CD14-positive monocyte (primary cell): ENCODE results near the gene TSHZ3. TPM values are rescaled to one million over a fixed set of nuclear protein-coding genes. Genes with fewer than 3 reads are reported as not detected.

Experiments used
- DNase-seq, 3 donors: peaks; one replicate each; pipeline ENCODE4 v3.0.0-alpha.2; 2011 to 2022
- H2AFZ ChIP-seq: 2 replicates; pipeline ENCODE4 v1.6.0; 2012; ENCODE audit warnings: mild to moderate bottlenecking, low read depth, low read length, inconsistent platforms; ENCODE audit not compliant: insufficient read depth, poor library complexity, severe bottlenecking
- H3K27ac ChIP-seq, 2 donors: 1 replicate in 1 of 2; 2 replicates in 1 of 2; pipeline ENCODE4 v1.5.1; 2012 to 2013; ENCODE audit warnings: low read length in 2 of 2, control low read depth in 1 of 2, inconsistent platforms in 1 of 2, low read depth in 1 of 2, mild to moderate bottlenecking in 1 of 2
- H3K27me3 ChIP-seq, 2 donors: one replicate each; pipeline versions ENCODE4 v1.6.0 to v1.6.1; 2011 to 2013; ENCODE audit warnings: low read length in 2 of 2; ENCODE audit not compliant: control insufficient read depth in 2 of 2, insufficient read depth in 2 of 2
- H3K36me3 ChIP-seq, 2 donors: replicated peaks in 1 of 2; 1 replicate in 1 of 2; 2 replicates in 1 of 2; pipeline versions ENCODE4 v1.5.1 to v1.6.1; 2012 to 2013; ENCODE audit warnings: low read length in 2 of 2, control low read depth in 1 of 2, inconsistent platforms in 1 of 2, mild to moderate bottlenecking in 1 of 2; ENCODE audit not compliant: insufficient read depth in 2 of 2, control insufficient read depth in 1 of 2
- H3K4me1 ChIP-seq, 2 donors: 1 replicate in 1 of 2; 2 replicates in 1 of 2; pipeline versions ENCODE4 v1.5.1 to v1.6.1; 2012 to 2013; ENCODE audit warnings: low read length in 2 of 2, control low read depth in 1 of 2, inconsistent platforms in 1 of 2, mild to moderate bottlenecking in 1 of 2, moderate library complexity in 1 of 2; ENCODE audit not compliant: insufficient read depth in 2 of 2, control insufficient read depth in 1 of 2
- H3K4me2 ChIP-seq: replicated peaks from 2 replicates; pipeline ENCODE3; 2012; ENCODE audit warnings: low read length, moderate library complexity, mild to moderate bottlenecking; ENCODE audit not compliant: poor library complexity, severe bottlenecking; ENCODE audit errors: extremely low read depth
- H3K4me3 ChIP-seq, 3 experiments: fragments of 200-600 bp in 1 of 3; sonication (generic) in 1 of 3; replicated peaks in 1 of 3; 1 replicate in 2 of 3; 2 replicates in 1 of 3; pipeline ENCODE4 v1.5.1; 2011 to 2013; ENCODE audit warnings: low read length in 3 of 3, mild to moderate bottlenecking in 3 of 3, control low read depth in 2 of 3, low read depth in 2 of 3, inconsistent platforms in 1 of 3, moderate library complexity in 1 of 3
- H3K79me2 ChIP-seq: 2 replicates; pipeline ENCODE4 v1.6.0; 2012; ENCODE audit warnings: mild to moderate bottlenecking, control low read depth, inconsistent platforms, low read length, moderate library complexity; ENCODE audit not compliant: insufficient read depth
- H3K9ac ChIP-seq: 2 replicates; pipeline ENCODE4 v1.6.0; 2017; ENCODE audit warnings: low read length, mild to moderate bottlenecking; ENCODE audit not compliant: insufficient read depth, poor library complexity, severe bottlenecking
- H3K9me3 ChIP-seq, 2 donors: replicated peaks in 1 of 2; 1 replicate in 1 of 2; 2 replicates in 1 of 2; pipeline versions ENCODE4 v1.5.1 to v1.6.1; 2012 to 2013; ENCODE audit warnings: low read length in 2 of 2, control low read depth in 1 of 2; ENCODE audit not compliant: control insufficient read depth in 1 of 2, insufficient read depth in 1 of 2
- H4K20me1 ChIP-seq: 2 replicates; pipeline ENCODE4 v1.6.0; 2012; ENCODE audit warnings: mild to moderate bottlenecking, low read length, control low read depth, moderate library complexity; ENCODE audit not compliant: insufficient read depth
- H3K27ac Mint-ChIP-seq, 7 donors: one replicate each; pipeline ENCODE4 v1.8.0; 2020; ENCODE audit warnings: mild to moderate bottlenecking in 7 of 7, mixed read lengths in 7 of 7, moderate library complexity in 6 of 7, inconsistent platforms in 2 of 7
- H3K27me3 Mint-ChIP-seq, 3 donors: one replicate each; pipeline ENCODE4 v1.8.0; 2021 to 2022; ENCODE audit warnings: low read depth in 3 of 3, mild to moderate bottlenecking in 3 of 3, mixed read lengths in 3 of 3, moderate library complexity in 3 of 3, inconsistent platforms in 1 of 3
- H3K36me3 Mint-ChIP-seq, 2 donors: one replicate each; pipeline ENCODE4 v1.8.0; 2020; ENCODE audit warnings: mixed read lengths in 2 of 2, inconsistent platforms in 1 of 2, mild to moderate bottlenecking in 1 of 2
- H3K4me1 Mint-ChIP-seq: one replicate; pipeline ENCODE4 v1.8.0; 2020; ENCODE audit warnings: mild to moderate bottlenecking, mixed read lengths
- H3K4me3 Mint-ChIP-seq, 2 donors: one replicate each; pipeline ENCODE4 v1.8.0; 2020; ENCODE audit warnings: mild to moderate bottlenecking in 2 of 2, mixed read lengths in 2 of 2, moderate library complexity in 1 of 2
- H3K9me3 Mint-ChIP-seq, 7 donors: one replicate each; pipeline ENCODE4 v1.8.0; 2020 to 2022; ENCODE audit warnings: mixed read lengths in 7 of 7, mild to moderate bottlenecking in 6 of 7, moderate library complexity in 6 of 7, inconsistent platforms in 2 of 7
- WGBS: methylation state at CpG from one replicate; pipeline ENCODE4 v1.1.5; 2013; ENCODE audit warnings: missing lambda C conversion rate; ENCODE audit not compliant: insufficient coverage; 5-methylcytosine and 5-hydroxymethylcytosine counted together
- intact Hi-C, 2 donors: fragments of 100-400 bp; cut with micrococcal nuclease; formaldehyde crosslinking; loops; one replicate each; pipeline versions ENCODE4 v1.15.0 to v1.15.1; 2023
- polyA plus RNA-seq, 3 donors: library from polyadenylated mRNA; depleted of rRNA in 1 of 3; unstranded in 2 of 3; stranded (reverse) in 1 of 3; fragments of 300-500 nt in 2 of 3; fragments of >200 nt in 1 of 3; fragmentation: Illumina TruSeq in 2 of 3; gene quantifications; 1 replicate in 2 of 3; 2 replicates in 1 of 3; pipeline ENCODE4 v1.2.3, GENCODE V29; 2012 to 2021
- TF ChIP-seq, protein P1 (sequence below): fragments of 200-600 bp; IDR thresholded peaks from one replicate; pipeline ENCODE4 v1.8.0; 2022; ENCODE audit warnings: antibody characterized with exemption, mild to moderate bottlenecking

Gene TSHZ3
- polyA plus RNA-seq, 3 donors: 2.3 to 5.8 (median 3.3) TPM

GRCh38 chr19:31286491-31286890, 62.7 kb downstream of the TSHZ3 start:
- no CpG with 5 or more reads among the region's 8 CpGs for WGBS
- H3K4me1 ChIP-seq: peaks cover 6 to 9% of the 10 kb centered on the region in 2 donors
- H4K20me1 ChIP-seq: peaks cover 98% of the 10 kb centered on the region
- Mint-ChIP-seq H3K9me3 (no peaks in the 10 kb centered on the region), H3K36me3 (peaks cover 6 to 26% of the 10 kb centered on the region in 2 donors), H3K4me1 (peaks cover 40% of the 10 kb centered on the region), H3K27me3 (peaks cover 1 to 3% (median 2%) of the 10 kb centered on the region in 3 donors), H3K4me3 (no peak overlapping the region), H3K27ac (peak overlapping the region in 1 of 7 donors; percentile 32)
- intact Hi-C loops: no loop called here
- H3K27me3 ChIP-seq: no peaks in the 10 kb centered on the region
- peaks cover 36% of the 10 kb centered on the region for H3K79me2 ChIP-seq
- peaks cover 4 to 6% of the 10 kb centered on the region in 2 donors for H3K36me3 ChIP-seq
- no peak overlapping the region for H3K4me2 ChIP-seq
- no peak overlapping the region for H3K9ac ChIP-seq
- H3K27ac ChIP-seq: peak overlapping the region in 1 of 2 donors; percentile 28
- TF ChIP-seq, protein P1, sequence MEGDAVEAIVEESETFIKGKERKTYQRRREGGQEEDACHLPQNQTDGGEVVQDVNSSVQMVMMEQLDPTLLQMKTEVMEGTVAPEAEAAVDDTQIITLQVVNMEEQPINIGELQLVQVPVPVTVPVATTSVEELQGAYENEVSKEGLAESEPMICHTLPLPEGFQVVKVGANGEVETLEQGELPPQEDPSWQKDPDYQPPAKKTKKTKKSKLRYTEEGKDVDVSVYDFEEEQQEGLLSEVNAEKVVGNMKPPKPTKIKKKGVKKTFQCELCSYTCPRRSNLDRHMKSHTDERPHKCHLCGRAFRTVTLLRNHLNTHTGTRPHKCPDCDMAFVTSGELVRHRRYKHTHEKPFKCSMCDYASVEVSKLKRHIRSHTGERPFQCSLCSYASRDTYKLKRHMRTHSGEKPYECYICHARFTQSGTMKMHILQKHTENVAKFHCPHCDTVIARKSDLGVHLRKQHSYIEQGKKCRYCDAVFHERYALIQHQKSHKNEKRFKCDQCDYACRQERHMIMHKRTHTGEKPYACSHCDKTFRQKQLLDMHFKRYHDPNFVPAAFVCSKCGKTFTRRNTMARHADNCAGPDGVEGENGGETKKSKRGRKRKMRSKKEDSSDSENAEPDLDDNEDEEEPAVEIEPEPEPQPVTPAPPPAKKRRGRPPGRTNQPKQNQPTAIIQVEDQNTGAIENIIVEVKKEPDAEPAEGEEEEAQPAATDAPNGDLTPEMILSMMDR: no peak
- no peak for DNase-seq
- H2AFZ ChIP-seq: no peak overlapping the region
- no peak overlapping the region for H3K4me3 ChIP-seq
- H3K9me3 ChIP-seq: no peaks in the 10 kb centered on the region

DNA sequence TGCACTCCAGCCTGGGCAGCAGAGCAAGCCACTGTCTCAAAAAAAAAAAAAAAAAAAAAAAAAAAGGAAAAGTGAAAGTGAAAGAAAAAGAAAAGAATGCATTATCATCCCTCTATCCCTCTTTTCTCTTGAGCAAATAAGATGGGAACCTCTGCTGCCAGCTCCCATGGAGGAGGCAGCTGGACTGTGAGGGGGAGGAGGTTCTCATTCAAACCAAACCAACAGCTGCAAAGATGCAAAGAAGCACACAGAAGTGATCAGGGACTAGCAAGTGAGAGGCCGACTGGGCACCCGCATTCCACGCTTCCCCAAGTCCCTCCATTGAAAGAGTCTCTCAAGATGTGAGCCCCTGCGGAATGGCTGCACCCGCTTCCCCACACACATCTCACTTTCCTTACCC, 63.5 kb downstream of the TSHZ3 start:
- Mint-ChIP-seq H3K4me3 (peak overlapping the region in 1 of 2 donors; percentile 11), H3K27ac (peak overlapping the region in 5 of 7 donors; percentile 19 to 64 (median 42))
- WGBS: 100% methylated on average over 3 of the region's 5 CpGs

More for the DNA sequence above, 63.5 kb downstream of the TSHZ3 start:
- Histone ChIP-seq H4K20me1 (peaks cover 98% of the 10 kb centered on the region), H3K9ac (no peak overlapping the region), H3K4me3 (no peak overlapping the region), H2AFZ (no peak overlapping the region), H3K27ac (peak overlapping the region in 1 of 2 donors; percentile 28), H3K79me2 (peaks cover 29% of the 10 kb centered on the region), H3K4me1 (peaks cover 6 to 9% of the 10 kb centered on the region in 2 donors), H3K9me3 (no peaks in the 10 kb centered on the region), H3K36me3 (peaks cover 4 to 6% of the 10 kb centered on the region in 2 donors), H3K4me2 (no peak overlapping the region), H3K27me3 (no peaks in the 10 kb centered on the region)
- H3K4me1 Mint-ChIP-seq: peaks cover 41% of the 10 kb centered on the region
- TF ChIP-seq, protein P1: no peak
- peaks cover 8 to 31% of the 10 kb centered on the region in 2 donors for H3K36me3 Mint-ChIP-seq
- no peak for DNase-seq
- H3K27me3 Mint-ChIP-seq: peaks cover 1 to 3% (median 2%) of the 10 kb centered on the region in 3 donors
- no peaks in the 10 kb centered on the region for H3K9me3 Mint-ChIP-seq
- intact Hi-C loops: no loop called here
